Spinal cord (tissue), 10 donors: Measurements from ENCODE around the gene DENND5A. TPM values are rescaled to one million over a fixed set of nuclear protein-coding genes. Genes with fewer than 3 reads are reported as not detected.
"Not testable (repeated sequence)": the region's sequence is repeated elsewhere in the genome, so short reads cannot be mapped to it uniquely, and the experiment has no call there.

Experiments used
- DNase-seq, 6 donors: peaks; one replicate each; pipeline versions ENCODE4 v3.0.0 to v3.0.0-alpha.2; 2013 to 2015; ENCODE audit warnings: low spot score in 6 of 6, low read depth in 4 of 6
- H3K27ac ChIP-seq: one replicate; pipeline ENCODE4 v1.5.1; 2013; ENCODE audit warnings: low read depth, low read length, control low read depth
- H3K27me3 ChIP-seq: one replicate; pipeline ENCODE4 v1.6.1; 2013; ENCODE audit warnings: low read length; ENCODE audit not compliant: control insufficient read depth, insufficient read depth
- H3K36me3 ChIP-seq: one replicate; pipeline ENCODE4 v1.6.1; 2013; ENCODE audit warnings: low read length; ENCODE audit not compliant: control insufficient read depth, insufficient read depth
- H3K4me1 ChIP-seq: one replicate; pipeline ENCODE4 v1.6.1; 2013; ENCODE audit warnings: low read length; ENCODE audit not compliant: control insufficient read depth, insufficient read depth
- H3K4me3 ChIP-seq: one replicate; pipeline ENCODE4 v1.5.1; 2013; ENCODE audit warnings: low read depth, low read length, control low read depth
- H3K9me3 ChIP-seq: one replicate; pipeline ENCODE4 v1.6.1; 2013; ENCODE audit warnings: low read length; ENCODE audit not compliant: control insufficient read depth, insufficient read depth
- WGBS: methylation state at CpG from one replicate; pipeline ENCODE4 v1.1.5; 2013; ENCODE audit warnings: missing lambda C conversion rate; ENCODE audit not compliant: insufficient coverage; 5-methylcytosine and 5-hydroxymethylcytosine counted together
- polyA plus RNA-seq, 2 donors: library from polyadenylated mRNA; unstranded; fragments of 120-200 nt; gene quantifications; one replicate each; pipeline ENCODE4 v1.2.1, GENCODE V29; 2013; ENCODE audit not compliant: insufficient read length in 2 of 2
- total RNA-seq, 2 donors: library from RNA; depleted of rRNA in 1 of 2; stranded (reverse); fragments of 120-200 nt in 1 of 2; fragments of >200 nt in 1 of 2; gene quantifications; one replicate each; pipeline versions ENCODE4 v1.2.3 to v1.2.4, GENCODE V29; 2013 to 2014
- donor health status: healthy.

The DENND5A gene
- total and polyA plus RNA-seq, 4 donors = 179 to 285 (median 183) TPM

- Histone ChIP-seq H3K36me3 (peaks cover 24% of the 10 kb centered on the region), H3K4me1 (no peaks in the 10 kb centered on the region), H3K4me3 (no peak overlapping the region), H3K9me3 (no peaks in the 10 kb centered on the region), H3K27me3 (no peaks in the 10 kb centered on the region), H3K27ac (no peak overlapping the region)
- DNase-seq = no peak
- 80% methylated on average over 3 of the region's 7 CpGs for WGBS
Measured at GRCh38 chr11:9169595-9170295, 95.4 kb downstream of the DENND5A start.

DNA sequence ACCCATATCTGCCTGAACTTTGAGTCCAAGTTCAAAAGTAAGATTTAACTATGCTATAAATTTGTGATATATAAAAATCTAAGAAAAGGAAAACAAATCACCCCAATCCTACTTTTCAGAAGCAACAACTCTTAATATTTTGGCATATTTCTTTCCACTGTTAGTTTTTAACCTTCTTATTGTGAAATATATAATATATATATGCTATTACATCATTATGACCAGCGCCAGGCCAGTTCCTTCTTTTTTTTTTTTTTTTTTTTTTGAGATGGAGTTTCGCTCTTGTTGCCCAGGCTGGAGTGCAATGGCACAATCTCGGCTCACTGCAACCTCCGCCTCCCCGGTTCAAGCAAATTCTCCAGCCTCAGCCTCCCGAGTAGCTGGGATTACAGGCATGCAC is 103.2 kb downstream of the DENND5A start:
- H3K9me3 ChIP-seq, H3K4me3 ChIP-seq, H3K27ac ChIP-seq, H3K4me1 ChIP-seq, DNase-seq, H3K27me3 ChIP-seq: not testable (repeated sequence)
- peaks cover 32% of the 10 kb centered on the region for H3K36me3 ChIP-seq
- WGBS = 94% methylated on average over 3 of the region's 6 CpGs

GRCh38 chr11:9160166-9160565 is 105.0 kb downstream of the DENND5A start:
- Histone ChIP-seq H3K36me3 (peaks cover 31% of the 10 kb centered on the region), H3K9me3 (no peaks in the 10 kb centered on the region), H3K4me3 (no peak overlapping the region), H3K27ac (no peak overlapping the region), H3K4me1 (no peaks in the 10 kb centered on the region), H3K27me3 (no peaks in the 10 kb centered on the region)
- DNase-seq = no peak

- Histone ChIP-seq H3K27ac (no peak overlapping the region), H3K36me3 (peaks cover 27% of the 10 kb centered on the region), H3K27me3 (no peaks in the 10 kb centered on the region), H3K9me3 (no peaks in the 10 kb centered on the region), H3K4me3 (no peak overlapping the region), H3K4me1 (no peaks in the 10 kb centered on the region)
- no peak for DNase-seq
Measured at GRCh38 chr11:9158898-9159391, 106.2 kb downstream of the DENND5A start.

- DNase-seq = no peak
- no peak overlapping the region for H3K4me3 ChIP-seq
- H3K4me1 ChIP-seq = no peaks in the 10 kb centered on the region
- H3K9me3 ChIP-seq = no peaks in the 10 kb centered on the region
- peaks cover 29% of the 10 kb centered on the region for H3K36me3 ChIP-seq
- H3K27me3 ChIP-seq = no peaks in the 10 kb centered on the region
- WGBS = 90% methylated on average over 2 of the region's 4 CpGs
- no peak overlapping the region for H3K27ac ChIP-seq
Measured at GRCh38 chr11:9155930-9156329, 109.2 kb downstream of the DENND5A start.

DNA sequence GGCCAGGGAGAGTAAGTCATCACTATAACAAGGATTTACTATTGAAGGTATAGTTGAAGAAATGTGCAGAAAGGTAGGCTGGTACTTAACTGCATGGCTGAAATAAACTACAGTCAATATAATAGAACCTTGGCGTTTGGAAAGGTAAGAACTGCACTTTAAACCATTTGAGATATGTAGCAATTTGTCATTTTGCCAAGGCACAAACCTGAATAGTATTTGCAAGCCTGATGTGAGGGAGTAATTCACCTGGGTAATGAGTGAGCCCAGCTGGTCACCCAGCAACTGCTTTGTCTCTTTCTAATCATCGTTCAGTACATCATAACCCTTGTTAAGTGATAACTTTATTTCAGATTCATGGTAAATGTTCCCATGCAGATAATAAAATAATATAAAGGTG is 111.5 kb downstream of the DENND5A start:
- no CpG with 5 or more reads among the region's 2 CpGs for WGBS
- H3K9me3 ChIP-seq = no peaks in the 10 kb centered on the region
- no peak for DNase-seq
- H3K36me3 ChIP-seq = peaks cover 24% of the 10 kb centered on the region
- H3K4me3 ChIP-seq = no peak overlapping the region
- H3K4me1 ChIP-seq = no peaks in the 10 kb centered on the region
- H3K27me3 ChIP-seq = no peaks in the 10 kb centered on the region
- no peak overlapping the region for H3K27ac ChIP-seq

- no peak overlapping the region for H3K4me3 ChIP-seq
- peaks cover 24% of the 10 kb centered on the region for H3K36me3 ChIP-seq
- H3K27me3 ChIP-seq = no peaks in the 10 kb centered on the region
- no peaks in the 10 kb centered on the region for H3K4me1 ChIP-seq
- no peak for DNase-seq
- no CpG with 5 or more reads among the region's 2 CpGs for WGBS
- no peaks in the 10 kb centered on the region for H3K9me3 ChIP-seq
- H3K27ac ChIP-seq = no peak overlapping the region
Measured at GRCh38 chr11:9151631-9152030, 113.5 kb downstream of the DENND5A start.

DNA sequence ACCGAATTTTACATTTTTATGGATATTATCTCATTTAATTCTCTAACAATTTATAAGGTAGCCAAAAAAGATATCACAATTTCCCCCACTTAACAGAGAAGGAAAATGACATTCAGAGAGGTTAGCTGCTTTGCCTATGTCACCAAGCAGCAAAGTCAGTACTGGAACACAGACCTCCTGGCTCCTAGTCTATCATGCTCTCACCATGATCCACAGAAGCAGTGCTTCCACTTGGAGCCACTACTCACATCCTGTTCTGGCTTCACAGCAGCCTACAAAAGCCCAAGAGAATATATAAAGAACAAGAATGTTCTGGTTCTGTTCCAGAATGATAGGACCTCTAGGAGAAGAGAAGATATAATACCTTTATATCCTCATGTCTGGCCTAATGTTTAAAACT is 114.2 kb downstream of the DENND5A start:
- no peak for DNase-seq
- no CpG with 5 or more reads among the region's 1 CpG for WGBS
- Histone ChIP-seq H3K4me1 (no peaks in the 10 kb centered on the region), H3K9me3 (no peaks in the 10 kb centered on the region), H3K27ac (no peak overlapping the region), H3K4me3 (no peak overlapping the region), H3K36me3 (peaks cover 21% of the 10 kb centered on the region), H3K27me3 (no peaks in the 10 kb centered on the region)

- Histone ChIP-seq H3K9me3 (no peaks in the 10 kb centered on the region), H3K27me3 (no peaks in the 10 kb centered on the region), H3K4me3 (no peak overlapping the region), H3K36me3 (peaks cover 22% of the 10 kb centered on the region), H3K4me1 (no peaks in the 10 kb centered on the region), H3K27ac (no peak overlapping the region)
- no peak for DNase-seq
- 100% methylated on average over 1 of the region's 2 CpGs for WGBS
Measured at GRCh38 chr11:9150501-9150900, 114.6 kb downstream of the DENND5A start.

DNA sequence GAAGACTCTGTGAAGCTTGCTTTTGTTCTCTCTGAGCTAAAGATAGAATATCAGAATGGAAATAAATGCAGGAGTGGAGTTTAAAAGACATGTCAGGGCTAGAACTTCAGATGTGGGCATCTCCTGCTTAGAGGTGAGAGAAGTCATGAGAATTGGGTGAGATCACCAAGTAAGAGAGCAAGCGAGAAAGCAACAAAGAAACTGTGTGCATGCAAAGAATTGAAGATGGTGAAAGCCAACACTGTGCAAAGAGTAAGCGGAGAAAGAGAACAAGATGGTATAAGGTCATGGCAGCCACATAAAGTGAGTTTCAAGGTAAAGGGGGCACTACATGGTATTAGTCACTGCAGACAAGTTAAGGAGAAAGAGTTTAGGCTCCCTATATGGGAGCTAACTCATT is 116.4 kb downstream of the DENND5A start:
- Histone ChIP-seq H3K4me1 (peaks cover 4% of the 10 kb centered on the region), H3K27ac (no peak overlapping the region), H3K4me3 (no peak overlapping the region), H3K36me3 (peaks cover 37% of the 10 kb centered on the region), H3K27me3 (no peaks in the 10 kb centered on the region), H3K9me3 (no peaks in the 10 kb centered on the region)
- DNase-seq = no peak
- WGBS = 96% methylated on average over 2 of the region's 2 CpGs
